A673 (cell line): ENCODE data around the gene ESF1. TPM values are rescaled to one million over a fixed set of nuclear protein-coding genes. Genes with fewer than 3 reads are reported as not detected.

Experiments
- BruUV-seq: library from RNA; stranded (reverse); fragments of 400-500 nt; replicated peaks from 2 replicates; lab custom pipeline; 2021; lab: Mats Ljungman, UMichigan
- CTCF ChIA-PET: fragments of 300-600 bp; sonication (Branson Sonifier 250); formaldehyde crosslinking; loops from one replicate; lab custom pipeline; 2022; ENCODE audit warnings: antibody characterized with exemption; lab: Charles Lee
- POLR2A ChIA-PET: fragments of 300-600 bp; sonication (Branson Sonifier 250); formaldehyde crosslinking; loops from one replicate; lab custom pipeline; 2022; ENCODE audit warnings: antibody characterized with exemption; ENCODE audit not compliant: low non-redundant PET; lab: Charles Lee
- DNase-seq: peaks from one replicate; pipeline ENCODE4 v3.0.0-alpha.2; 2015; ENCODE audit warnings: low spot score
- H3K27ac ChIP-seq: fragments of 200-600 bp; sonication (generic); 2 replicates; pipeline ENCODE4 v1.5.1; 2016; ENCODE audit warnings: mixed run types, low read depth, mild to moderate bottlenecking, mixed read lengths, antibody characterized with exemption, low read length; ENCODE audit not compliant: poor library complexity, severe bottlenecking
- H3K27me3 ChIP-seq: fragments of 200-600 bp; sonication (generic); replicated peaks from 2 replicates; pipeline ENCODE4 v1.6.1; 2017; ENCODE audit warnings: mixed run types, low read depth, mild to moderate bottlenecking, mixed read lengths, antibody characterized with exemption, low read length; ENCODE audit not compliant: insufficient read depth, poor library complexity
- H3K36me3 ChIP-seq: fragments of 200-600 bp; sonication (generic); 2 replicates; pipeline ENCODE4 v1.6.1; 2016; ENCODE audit warnings: mixed run types, mild to moderate bottlenecking, mixed read lengths, antibody characterized with exemption, low read length; ENCODE audit not compliant: insufficient read depth, poor library complexity, severe bottlenecking
- H3K4me1 ChIP-seq: fragments of 200-600 bp; sonication (generic); 2 replicates; pipeline ENCODE4 v1.6.1; 2017; ENCODE audit warnings: mixed run types, mild to moderate bottlenecking, mixed read lengths, antibody characterized with exemption, low read length; ENCODE audit not compliant: insufficient read depth, poor library complexity, severe bottlenecking
- H3K4me3 ChIP-seq: fragments of 200-600 bp; sonication (generic); 2 replicates; pipeline ENCODE4 v1.5.1; 2016; ENCODE audit warnings: low read depth, mixed run types, mild to moderate bottlenecking, mixed read lengths, low read length; ENCODE audit not compliant: poor library complexity, severe bottlenecking
- H3K9me3 ChIP-seq: fragments of 200-600 bp; sonication (generic); 2 replicates; pipeline ENCODE4 v1.6.1; 2016; ENCODE audit warnings: mixed run types, low read depth, mild to moderate bottlenecking, mixed read lengths, antibody characterized with exemption, low read length; ENCODE audit not compliant: poor library complexity, severe bottlenecking
- CTCF ChIP-seq: fragments of 300-800, 200-600 bp; sonication (generic); conservative IDR thresholded peaks from 2 replicates; pipeline ENCODE4 v1.5.1; 2017; ENCODE audit warnings: low read depth, mild to moderate bottlenecking, antibody characterized with exemption, low read length, moderate library complexity, mixed read lengths
- EZH2 ChIP-seq: fragments of 200-600 bp; sonication (generic); IDR thresholded peaks from 2 replicates; pipeline ENCODE4 v1.6.1; 2017; ENCODE audit warnings: borderline replicate concordance, low read depth, mild to moderate bottlenecking, mixed read lengths, antibody characterized with exemption, low read length; ENCODE audit not compliant: poor library complexity, severe bottlenecking
- intact Hi-C: fragments of 100-400 bp; cut with micrococcal nuclease; formaldehyde crosslinking; loops from one replicate; pipeline ENCODE4 v1.10.0; 2022; ENCODE audit not compliant: unreplicated experiment
- total RNA-seq: library from RNA; stranded (reverse); gene quantifications from 2 replicates; pipeline ENCODE4 v1.2.3, GENCODE V29; 2021

The ESF1 gene
- total RNA-seq, 1 experiment from 2014 or later = 34.7 TPM

DNA sequence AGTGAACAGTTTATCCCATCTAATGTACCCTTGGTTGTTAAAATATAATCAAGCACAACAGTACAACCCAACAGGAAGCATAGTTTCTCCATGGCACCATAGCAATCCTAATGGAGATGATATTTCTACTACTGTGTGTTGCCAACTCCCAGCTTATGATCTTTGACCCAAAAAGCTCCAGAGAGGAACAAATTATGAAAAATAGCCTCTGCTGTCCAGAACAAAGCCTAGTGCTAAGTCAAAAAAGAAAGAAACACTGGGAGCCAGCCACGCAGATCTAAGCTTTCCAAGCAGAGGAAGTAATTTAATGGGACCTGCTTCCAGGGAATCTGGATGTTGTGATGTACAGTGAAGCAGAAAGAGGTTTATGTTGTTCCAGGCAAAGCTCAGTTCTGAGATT is 93.8 kb downstream of the ESF1 start:
- Histone ChIP-seq H3K9me3 (no peaks in the 10 kb centered on the region), H3K4me3 (no peak overlapping the region), H3K4me1 (no peaks in the 10 kb centered on the region), H3K27me3 (no peaks in the 10 kb centered on the region), H3K27ac (no peak overlapping the region), H3K36me3 (no peaks in the 10 kb centered on the region)
- intact Hi-C loops = no loop called here
- ChIA-PET POLR2A (no interaction called here), CTCF (no interaction called here)
- BruUV-seq = no TSS peak
- no peak for DNase-seq
- TF ChIP-seq EZH2 = no peak
- TF ChIP-seq CTCF = no peak

- Histone ChIP-seq H3K27me3 (no peaks in the 10 kb centered on the region), H3K9me3 (no peaks in the 10 kb centered on the region), H3K36me3 (no peaks in the 10 kb centered on the region), H3K27ac (no peak overlapping the region), H3K4me1 (no peaks in the 10 kb centered on the region), H3K4me3 (no peak overlapping the region)
- no TSS peak for BruUV-seq
- TF ChIP-seq CTCF = no peak
- no peak for TF ChIP-seq EZH2
- no peak for DNase-seq
- intact Hi-C loops = no loop called here
- POLR2A ChIA-PET = no interaction called here
- CTCF ChIA-PET = no interaction called here
These were observed 96.9 kb downstream of the ESF1 start for GRCh38 chr20:13687815-13688214.

GRCh38 chr20:13685623-13686022 is 99.1 kb downstream of the ESF1 start:
- Histone ChIP-seq H3K4me3 (no peak overlapping the region), H3K4me1 (no peaks in the 10 kb centered on the region), H3K27ac (no peak overlapping the region), H3K36me3 (no peaks in the 10 kb centered on the region), H3K9me3 (no peaks in the 10 kb centered on the region), H3K27me3 (no peaks in the 10 kb centered on the region)
- no peak for DNase-seq
- POLR2A ChIA-PET = no interaction called here
- TF ChIP-seq EZH2 = no peak
- TF ChIP-seq CTCF = no peak
- CTCF ChIA-PET = no interaction called here
- no TSS peak for BruUV-seq
- intact Hi-C loops = no loop called here
